K562 (cell line): ENCODE measurements around the gene USP49. TPM values are rescaled to one million over a fixed set of nuclear protein-coding genes. Genes with fewer than 3 reads are reported as not detected.

Source experiments
- ETS2 ChIP-seq: IDR thresholded peaks from 2 replicates; pipeline ENCODE4 v1.6.1; 2016; ENCODE audit warnings: borderline replicate concordance, missing genetic modification characterization, mild to moderate bottlenecking, moderate library complexity, missing compliant biosample characterization; ENCODE audit not compliant: poor library complexity, severe bottlenecking
- MAFF ChIP-seq: IDR thresholded peaks from 2 replicates; pipeline ENCODE4 v1.6.1; 2012; ENCODE audit warnings: low read length, improper control_type of control experiment
- polyA plus RNA-seq, 8 experiments: library from polyadenylated mRNA; depleted of rRNA in 4 of 8; stranded (reverse) in 5 of 8; unstranded in 3 of 8; fragments of >200 nt; fragmentation: Nextera tagmentation in 2 of 8; fragmentation: Illumina TruSeq in 1 of 8; extraction: Ambion mirVana in 2 of 8; extraction: Trizol in 1 of 8; gene quantifications; 2 replicates each; pipeline versions ENCODE4 v1.2.1 to v1.2.3, GENCODE V29; 2011 to 2014; ENCODE audit warnings: inconsistent platforms in 1 of 8, missing spikeins in 1 of 8
- total RNA-seq, 7 experiments: library from RNA; depleted of rRNA in 6 of 7; stranded (reverse); fragments of >200 nt in 6 of 7; fragmentation: Illumina TruSeq in 2 of 7; extraction: Trizol in 2 of 7; gene quantifications; 2 replicates each; pipeline versions ENCODE4 v1.2.1 to v1.2.3, GENCODE V29; 2011 to 2021; ENCODE audit warnings: low replicate concordance in 1 of 7
- TF ChIP-seq, protein P1 (sequence below), 2 experiments: IDR thresholded peaks in 1 of 2; conservative IDR thresholded peaks in 1 of 2; 2 replicates each; pipeline ENCODE4 v1.6.1; 2016; ENCODE audit warnings: low read depth in 2 of 2, mild to moderate bottlenecking in 1 of 2, missing compliant biosample characterization in 1 of 2, missing genetic modification characterization in 1 of 2, moderate library complexity in 1 of 2
- TF ChIP-seq, protein P2 (sequence below): sonication (generic); formaldehyde crosslinking; IDR thresholded peaks from 2 replicates; pipeline ENCODE4 v1.8.1; 2023; ENCODE audit warnings: mild to moderate bottlenecking, missing genetic modification reagents

USP49 gene
- total and polyA plus RNA-seq, 9 of the 15 experiments (the other 6 are each of a cell fraction or from before 2014, with no cell fraction given), result 1.0 to 9.9 (median 6.5) TPM

DNA sequence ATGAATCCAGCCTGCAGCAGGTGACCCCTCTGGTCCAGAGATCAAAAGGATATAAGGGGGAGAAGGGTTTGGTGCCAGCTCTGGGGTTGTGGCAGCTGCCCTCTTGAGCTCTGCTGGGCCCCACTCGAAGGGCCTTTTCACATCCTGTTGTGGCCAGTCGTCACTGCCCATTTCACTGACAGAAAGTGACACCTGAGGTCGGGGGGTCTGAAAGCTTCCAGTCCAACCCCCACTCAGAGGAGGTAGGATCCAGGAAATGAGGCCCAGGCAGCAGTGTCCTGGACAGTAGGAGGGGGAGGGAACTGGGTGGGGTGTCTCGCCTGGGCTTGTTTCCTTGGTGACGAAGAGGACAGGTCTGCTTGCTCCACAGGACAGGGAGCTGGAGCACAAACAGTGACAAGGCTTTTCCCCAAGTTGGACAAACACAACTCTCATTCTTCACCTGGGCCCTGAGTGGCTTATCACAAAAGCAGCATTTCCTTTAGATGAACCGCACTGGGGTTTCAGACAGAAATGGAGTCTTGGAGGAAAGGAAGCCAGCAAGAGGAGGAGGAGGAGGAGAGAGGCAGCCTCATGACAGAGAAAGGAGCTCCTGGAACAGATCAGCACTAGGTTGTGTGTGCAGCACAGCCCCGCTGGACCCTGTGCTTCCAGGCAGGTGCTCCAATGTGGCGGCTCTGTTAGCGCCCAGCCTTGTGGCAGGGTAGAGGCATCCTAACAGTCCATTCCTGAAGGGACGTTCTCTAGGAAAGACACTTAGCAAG is 126.4 kb downstream of the USP49 start (continued):
- TF ChIP-seq, protein P1, sequence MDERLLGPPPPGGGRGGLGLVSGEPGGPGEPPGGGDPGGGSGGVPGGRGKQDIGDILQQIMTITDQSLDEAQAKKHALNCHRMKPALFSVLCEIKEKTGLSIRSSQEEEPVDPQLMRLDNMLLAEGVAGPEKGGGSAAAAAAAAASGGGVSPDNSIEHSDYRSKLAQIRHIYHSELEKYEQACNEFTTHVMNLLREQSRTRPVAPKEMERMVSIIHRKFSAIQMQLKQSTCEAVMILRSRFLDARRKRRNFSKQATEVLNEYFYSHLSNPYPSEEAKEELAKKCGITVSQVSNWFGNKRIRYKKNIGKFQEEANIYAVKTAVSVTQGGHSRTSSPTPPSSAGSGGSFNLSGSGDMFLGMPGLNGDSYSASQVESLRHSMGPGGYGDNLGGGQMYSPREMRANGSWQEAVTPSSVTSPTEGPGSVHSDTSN (CRISPR knock-in tag; IDR thresholded peaks at IDR 0.05; ENCODE audit: low read depth), result no peak
- TF ChIP-seq, protein P1 (tag; conservative IDR thresholded peaks at IDR 0.05; ENCODE audit: low read depth), result no peak
- TF ChIP-seq, protein P2, sequence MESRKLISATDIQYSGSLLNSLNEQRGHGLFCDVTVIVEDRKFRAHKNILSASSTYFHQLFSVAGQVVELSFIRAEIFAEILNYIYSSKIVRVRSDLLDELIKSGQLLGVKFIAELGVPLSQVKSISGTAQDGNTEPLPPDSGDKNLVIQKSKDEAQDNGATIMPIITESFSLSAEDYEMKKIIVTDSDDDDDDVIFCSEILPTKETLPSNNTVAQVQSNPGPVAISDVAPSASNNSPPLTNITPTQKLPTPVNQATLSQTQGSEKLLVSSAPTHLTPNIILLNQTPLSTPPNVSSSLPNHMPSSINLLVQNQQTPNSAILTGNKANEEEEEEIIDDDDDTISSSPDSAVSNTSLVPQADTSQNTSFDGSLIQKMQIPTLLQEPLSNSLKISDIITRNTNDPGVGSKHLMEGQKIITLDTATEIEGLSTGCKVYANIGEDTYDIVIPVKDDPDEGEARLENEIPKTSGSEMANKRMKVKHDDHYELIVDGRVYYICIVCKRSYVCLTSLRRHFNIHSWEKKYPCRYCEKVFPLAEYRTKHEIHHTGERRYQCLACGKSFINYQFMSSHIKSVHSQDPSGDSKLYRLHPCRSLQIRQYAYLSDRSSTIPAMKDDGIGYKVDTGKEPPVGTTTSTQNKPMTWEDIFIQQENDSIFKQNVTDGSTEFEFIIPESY (CRISPR knock-in tag), result peak; percentile 94
- TF ChIP-seq ETS2, result no peak
- 0 out of 2 replicates have a peak, but pooled peaks have one; percentile 5 for TF ChIP-seq MAFF
